GM12878 (cell line): ENCODE measurements around the gene SLC66A1.

Source experiments
- BRCA1 ChIP-seq: IDR thresholded peaks from 2 replicates; pipeline ENCODE4 v1.6.1; 2011; ENCODE audit warnings: low read depth, low read length, improper control_type of control experiment
- CHD1 ChIP-seq: IDR thresholded peaks from 2 replicates; pipeline ENCODE4 v1.6.1; 2012; ENCODE audit warnings: low read depth, low read length, improper control_type of control experiment
- CREB1 ChIP-seq: IDR thresholded peaks from 2 replicates; pipeline ENCODE4 v1.6.1; 2012; ENCODE audit warnings: low read depth, mild to moderate bottlenecking, inconsistent platforms
- JUND ChIP-seq: IDR thresholded peaks from 2 replicates; pipeline ENCODE4 v1.6.1; 2012; ENCODE audit warnings: low read depth, mild to moderate bottlenecking, low read length, improper control_type of control experiment, moderate library complexity
- KLF5 ChIP-seq: fragments of 450-650 bp; IDR thresholded peaks from 2 replicates; pipeline ENCODE4 v1.6.1; 2014; ENCODE audit warnings: mild to moderate bottlenecking; ENCODE audit not compliant: partially characterized antibody
- LARP7 ChIP-seq: fragments of 450-650 bp; IDR thresholded peaks from 2 replicates; pipeline ENCODE4 v1.6.1; 2017; ENCODE audit warnings: mild to moderate bottlenecking
- POLR2AphosphoS2 ChIP-seq: IDR thresholded peaks from 2 replicates; pipeline ENCODE4 v1.6.1; 2011; ENCODE audit warnings: low read depth, mild to moderate bottlenecking, low read length, improper control_type of control experiment, moderate library complexity
- SMC3 ChIP-seq: IDR thresholded peaks from 2 replicates; pipeline ENCODE4 v1.6.1; 2011; ENCODE audit warnings: low read length, improper control_type of control experiment, borderline replicate concordance
- YBX1 ChIP-seq: fragments of 450-650 bp; IDR thresholded peaks from 2 replicates; pipeline ENCODE4 v1.6.1; 2016; ENCODE audit warnings: antibody characterized with exemption
- TF ChIP-seq, protein P1 (sequence below), 3 experiments: IDR thresholded peaks in 2 of 3; conservative IDR thresholded peaks in 1 of 3; 2 replicates each; pipeline ENCODE4 v1.5.1; 2011; ENCODE audit warnings: low read depth in 3 of 3, low read length in 3 of 3, mild to moderate bottlenecking in 3 of 3, control low read depth in 2 of 3, moderate library complexity in 2 of 3, inconsistent platforms in 1 of 3, mixed read lengths in 1 of 3; ENCODE audit not compliant: control insufficient read depth in 2 of 3, insufficient read depth in 1 of 3; ENCODE audit errors: extremely low read depth in 1 of 3
- TF ChIP-seq, protein P2 (sequence below): IDR thresholded peaks from 2 replicates; pipeline ENCODE4 v1.6.1; 2012; ENCODE audit warnings: low read length, inconsistent platforms
- TF ChIP-seq, protein P3 (sequence below): IDR thresholded peaks from 2 replicates; pipeline ENCODE4 v1.6.1; 2011; ENCODE audit warnings: mild to moderate bottlenecking, low read depth, low read length, moderate library complexity; ENCODE audit not compliant: insufficient replicate concordance

DNA sequence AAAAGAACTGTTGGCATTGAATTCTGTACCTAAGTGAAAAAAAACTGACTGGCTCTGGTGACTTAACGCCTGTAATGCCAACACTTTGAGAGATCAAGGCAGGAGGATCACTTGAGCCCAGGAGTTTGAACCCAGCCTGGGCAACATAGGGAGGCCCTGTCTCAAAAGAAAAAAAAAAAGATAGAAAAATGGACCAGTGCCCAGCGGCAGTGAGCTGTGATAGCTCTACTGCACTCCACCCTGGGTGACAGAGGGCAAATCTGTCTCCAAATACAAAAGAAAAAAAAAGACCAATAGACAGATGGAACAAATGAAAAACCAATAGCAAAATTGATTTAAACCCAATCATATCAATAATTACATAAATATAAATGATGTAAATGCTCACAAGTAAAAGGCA is 22.9 kb upstream of the SLC66A1 start:
- TF ChIP-seq SMC3 (no peak), CREB1 (no peak), JUND (no peak), POLR2AphosphoS2 (no peak), YBX1 (no peak), LARP7 (no peak), KLF5 (no peak), CHD1 (no peak), BRCA1 (no peak)
- TF ChIP-seq, protein P1, sequence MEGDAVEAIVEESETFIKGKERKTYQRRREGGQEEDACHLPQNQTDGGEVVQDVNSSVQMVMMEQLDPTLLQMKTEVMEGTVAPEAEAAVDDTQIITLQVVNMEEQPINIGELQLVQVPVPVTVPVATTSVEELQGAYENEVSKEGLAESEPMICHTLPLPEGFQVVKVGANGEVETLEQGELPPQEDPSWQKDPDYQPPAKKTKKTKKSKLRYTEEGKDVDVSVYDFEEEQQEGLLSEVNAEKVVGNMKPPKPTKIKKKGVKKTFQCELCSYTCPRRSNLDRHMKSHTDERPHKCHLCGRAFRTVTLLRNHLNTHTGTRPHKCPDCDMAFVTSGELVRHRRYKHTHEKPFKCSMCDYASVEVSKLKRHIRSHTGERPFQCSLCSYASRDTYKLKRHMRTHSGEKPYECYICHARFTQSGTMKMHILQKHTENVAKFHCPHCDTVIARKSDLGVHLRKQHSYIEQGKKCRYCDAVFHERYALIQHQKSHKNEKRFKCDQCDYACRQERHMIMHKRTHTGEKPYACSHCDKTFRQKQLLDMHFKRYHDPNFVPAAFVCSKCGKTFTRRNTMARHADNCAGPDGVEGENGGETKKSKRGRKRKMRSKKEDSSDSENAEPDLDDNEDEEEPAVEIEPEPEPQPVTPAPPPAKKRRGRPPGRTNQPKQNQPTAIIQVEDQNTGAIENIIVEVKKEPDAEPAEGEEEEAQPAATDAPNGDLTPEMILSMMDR (IDR thresholded peaks at IDR 0.05 in 2 of 3, conservative IDR thresholded peaks at IDR 0.05 in 1 of 3; ENCODE audit: control insufficient read depth in 2 of 3, extremely low read depth in 1 of 3, insufficient read depth in 1 of 3, low read depth in 3 of 3, low read length in 3 of 3) = no peak
- TF ChIP-seq, protein P2, sequence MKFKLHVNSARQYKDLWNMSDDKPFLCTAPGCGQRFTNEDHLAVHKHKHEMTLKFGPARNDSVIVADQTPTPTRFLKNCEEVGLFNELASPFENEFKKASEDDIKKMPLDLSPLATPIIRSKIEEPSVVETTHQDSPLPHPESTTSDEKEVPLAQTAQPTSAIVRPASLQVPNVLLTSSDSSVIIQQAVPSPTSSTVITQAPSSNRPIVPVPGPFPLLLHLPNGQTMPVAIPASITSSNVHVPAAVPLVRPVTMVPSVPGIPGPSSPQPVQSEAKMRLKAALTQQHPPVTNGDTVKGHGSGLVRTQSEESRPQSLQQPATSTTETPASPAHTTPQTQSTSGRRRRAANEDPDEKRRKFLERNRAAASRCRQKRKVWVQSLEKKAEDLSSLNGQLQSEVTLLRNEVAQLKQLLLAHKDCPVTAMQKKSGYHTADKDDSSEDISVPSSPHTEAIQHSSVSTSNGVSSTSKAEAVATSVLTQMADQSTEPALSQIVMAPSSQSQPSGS = no peak
- TF ChIP-seq, protein P3, sequence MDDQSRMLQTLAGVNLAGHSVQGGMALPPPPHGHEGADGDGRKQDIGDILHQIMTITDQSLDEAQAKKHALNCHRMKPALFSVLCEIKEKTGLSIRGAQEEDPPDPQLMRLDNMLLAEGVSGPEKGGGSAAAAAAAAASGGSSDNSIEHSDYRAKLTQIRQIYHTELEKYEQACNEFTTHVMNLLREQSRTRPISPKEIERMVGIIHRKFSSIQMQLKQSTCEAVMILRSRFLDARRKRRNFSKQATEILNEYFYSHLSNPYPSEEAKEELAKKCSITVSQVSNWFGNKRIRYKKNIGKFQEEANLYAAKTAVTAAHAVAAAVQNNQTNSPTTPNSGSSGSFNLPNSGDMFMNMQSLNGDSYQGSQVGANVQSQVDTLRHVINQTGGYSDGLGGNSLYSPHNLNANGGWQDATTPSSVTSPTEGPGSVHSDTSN = no peak
